ENCODE measurements around the gene PRDX1. TPM values are rescaled to one million over a fixed set of nuclear protein-coding genes. Genes with fewer than 3 reads are reported as not detected.
A peak's percentile ranks its signal among the peaks of the same experiment; 100 is the strongest.

Gene PRDX1
- total and polyA plus RNA-seq, 2 of the 13 experiments (the other 11 are each of a cell fraction or from before 2014, with no cell fraction given), result 761 to 1,898 TPM

DNA sequence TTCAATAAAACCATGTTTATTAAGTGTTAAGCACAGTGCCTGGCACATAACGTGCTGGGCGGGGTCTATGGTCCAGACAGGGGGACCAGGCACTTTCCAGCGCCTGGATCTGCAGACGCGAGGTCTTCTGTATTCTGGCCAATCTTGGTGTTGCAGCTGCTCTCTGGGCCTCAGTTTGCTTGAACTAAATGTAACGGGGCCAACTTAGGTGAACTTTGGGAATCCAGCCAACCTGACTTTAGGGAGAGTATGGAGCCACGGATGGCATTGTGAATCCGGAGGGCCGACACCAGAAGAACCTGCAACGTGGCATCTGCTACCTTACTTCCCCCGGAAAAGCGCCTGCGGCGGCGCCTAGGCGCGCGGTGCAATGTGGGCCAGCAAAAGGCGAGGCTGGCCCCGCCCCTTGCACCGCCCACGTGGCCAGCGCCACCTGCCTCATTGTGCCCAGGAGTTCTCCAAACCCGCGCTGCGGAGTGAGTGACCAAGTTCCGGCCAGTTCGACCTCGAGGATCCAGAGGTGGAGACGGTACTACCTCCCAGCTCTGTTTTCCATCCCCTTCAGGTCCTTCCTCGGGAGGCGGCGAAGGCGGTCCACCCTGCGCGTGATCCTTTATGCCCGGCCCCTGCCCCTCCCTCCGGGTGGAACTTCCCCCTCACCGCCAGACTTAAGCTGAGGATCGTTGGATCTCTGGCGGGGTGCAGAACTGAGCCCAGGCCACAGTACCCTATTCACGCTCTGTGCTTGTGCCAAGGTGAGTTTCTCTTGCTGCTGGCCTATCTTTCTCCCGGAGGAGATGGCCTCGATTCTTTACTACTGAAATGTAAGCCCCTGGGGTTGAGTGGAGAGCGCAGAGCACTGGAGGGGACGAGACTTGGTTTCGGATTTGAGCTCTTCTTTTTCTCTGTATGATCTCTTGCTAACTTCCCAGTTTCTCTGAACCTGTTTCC lies 29.0 kb upstream of the PRDX1 start, which contains the start of gene AKR1A1 (continued):
- TF ChIP-seq MZF1 (CRISPR knock-in tag; IDR thresholded peaks at IDR 0.05; ENCODE audit: borderline replicate concordance), result no peak
- TF ChIP-seq ETV5 (CRISPR knock-in tag; IDR thresholded peaks at IDR 0.05; ENCODE audit: borderline replicate concordance), result peak; percentile 87
- TF ChIP-seq FOXP1 (IDR thresholded peaks at IDR 0.05), result no peak
- TF ChIP-seq FOXP1 (CRISPR knock-in tag; IDR thresholded peaks at IDR 0.05), result no peak
- TF ChIP-seq KLF6 (CRISPR knock-in tag; IDR thresholded peaks at IDR 0.05), result peak; percentile 86; the same call in 1 of the 2 replicates
- TF ChIP-seq SNAPC4 (CRISPR knock-in tag; IDR thresholded peaks at IDR 0.05), result peak; percentile 19; the same call in 1 of the 2 replicates
- no peak for TF ChIP-seq NFRKB (IDR thresholded peaks at IDR 0.05)
- TF ChIP-seq SALL1 (CRISPR knock-in tag; IDR thresholded peaks at IDR 0.05), result peak; percentile 97
- TF ChIP-seq TCF12 (IDR thresholded peaks at IDR 0.05), result no peak
- TF ChIP-seq TCF12 (CRISPR knock-in tag; IDR thresholded peaks at IDR 0.05), result peak; percentile 90
- TF ChIP-seq, protein P1, sequence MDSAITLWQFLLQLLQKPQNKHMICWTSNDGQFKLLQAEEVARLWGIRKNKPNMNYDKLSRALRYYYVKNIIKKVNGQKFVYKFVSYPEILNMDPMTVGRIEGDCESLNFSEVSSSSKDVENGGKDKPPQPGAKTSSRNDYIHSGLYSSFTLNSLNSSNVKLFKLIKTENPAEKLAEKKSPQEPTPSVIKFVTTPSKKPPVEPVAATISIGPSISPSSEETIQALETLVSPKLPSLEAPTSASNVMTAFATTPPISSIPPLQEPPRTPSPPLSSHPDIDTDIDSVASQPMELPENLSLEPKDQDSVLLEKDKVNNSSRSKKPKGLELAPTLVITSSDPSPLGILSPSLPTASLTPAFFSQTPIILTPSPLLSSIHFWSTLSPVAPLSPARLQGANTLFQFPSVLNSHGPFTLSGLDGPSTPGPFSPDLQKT (CRISPR knock-in tag; IDR thresholded peaks at IDR 0.05; ENCODE audit: borderline replicate concordance), result no peak
- peak; percentile 6; the same call in 1 of the 2 replicates for TF ChIP-seq ZBTB33 (CRISPR knock-in tag; IDR thresholded peaks at IDR 0.05)
- TF ChIP-seq ZMYM3 (CRISPR knock-in tag; IDR thresholded peaks at IDR 0.05), result peak; percentile 41; the same call in 1 of the 2 replicates
- TF ChIP-seq HNRNPK (IDR thresholded peaks at IDR 0.05; ENCODE audit: low read depth, low read length, poor library complexity, severe bottlenecking), result no peak
- TF ChIP-seq KDM3A (CRISPR knock-in tag; IDR thresholded peaks at IDR 0.05; ENCODE audit: low read depth), result peak; percentile 75; the same call in 1 of the 2 replicates
- TF ChIP-seq ZNF800 (CRISPR knock-in tag; IDR thresholded peaks at IDR 0.05), result 0 out of 2 replicates have a peak, but pooled peaks have one; percentile 44
- peak; percentile 90; the same call in 1 of the 2 replicates for TF ChIP-seq LBX2 (CRISPR knock-in tag; IDR thresholded peaks at IDR 0.05; ENCODE audit: borderline replicate concordance)
- no peak for TF ChIP-seq GTF3A (CRISPR knock-in tag; conservative IDR thresholded peaks at IDR 0.05)

Data from HepG2 (cell line).